HEK293T (cell line): ENCODE results near the gene LRRN3.

Experiments
- ARNT ChIP-seq: fragments of 450-650 bp; IDR thresholded peaks from 2 replicates; pipeline ENCODE4 v1.6.1; 2017; ENCODE audit warnings: mild to moderate bottlenecking
- BHLHE40 ChIP-seq: fragments of 450-650 bp; IDR thresholded peaks from 2 replicates; pipeline ENCODE4 v1.6.1; 2016; ENCODE audit warnings: mild to moderate bottlenecking, moderate library complexity, borderline replicate concordance
- FOXK2 ChIP-seq: fragments of 450-650 bp; IDR thresholded peaks from 2 replicates; pipeline ENCODE4 v1.6.1; 2016; ENCODE audit warnings: mild to moderate bottlenecking
- FOXM1 ChIP-seq: fragments of 450-650 bp; IDR thresholded peaks from 2 replicates; pipeline ENCODE4 v1.6.1; 2017; ENCODE audit warnings: mild to moderate bottlenecking, borderline replicate concordance
- HDGF ChIP-seq: fragments of 450-650 bp; IDR thresholded peaks from 2 replicates; pipeline ENCODE4 v1.6.1; 2017; ENCODE audit warnings: antibody characterized with exemption, borderline replicate concordance
- PKNOX1 ChIP-seq: fragments of 450-650 bp; IDR thresholded peaks from 2 replicates; pipeline ENCODE4 v1.6.1; 2016
- SP1 ChIP-seq: fragments of 450-650 bp; IDR thresholded peaks from 2 replicates; pipeline ENCODE4 v1.6.1; 2017
- SUZ12 ChIP-seq: fragments of 450-650 bp; IDR thresholded peaks from 2 replicates; pipeline ENCODE4 v1.6.1; 2016; ENCODE audit warnings: mild to moderate bottlenecking
- ZNF384 ChIP-seq: fragments of 450-650 bp; IDR thresholded peaks from 2 replicates; pipeline ENCODE4 v1.6.1; 2016

- no peak for TF ChIP-seq ARNT
- TF ChIP-seq BHLHE40: no peak
- no peak for TF ChIP-seq FOXK2
- no peak for TF ChIP-seq ZNF384
- TF ChIP-seq FOXM1: no peak
- TF ChIP-seq HDGF: no peak
- no peak for TF ChIP-seq PKNOX1
- TF ChIP-seq SP1: no peak
- TF ChIP-seq SUZ12: no peak
These were observed 46.6 kb downstream of the LRRN3 start for GRCh38 chr7:111137296-111138192.
